ENCODE measurements around the gene C20orf96. TPM values are rescaled to one million over a fixed set of nuclear protein-coding genes. Genes with fewer than 3 reads are reported as not detected.

The C20orf96 gene
- total and polyA plus RNA-seq, 2 of the 4 experiments (the other 2 are of a cell fraction) = 2.0 to 9.8 TPM

- 51% methylated on average over 5 of the region's 7 CpGs; no CpG with 5 or more reads in 1 of the 2 experiments for WGBS, 2 experiments (ENCODE audit: extremely low coverage in 2 of 2, insufficient read length in 1 of 2)
- Histone ChIP-seq H3K27me3 (ENCODE audit: control insufficient read depth, insufficient read depth, low read length) (peaks cover 15% of the 10 kb centered on the region), H3K14ac (replicated peaks; ENCODE audit: low read depth, low read length) (no peak within 1 kb of the TSS), H2BK5ac (ENCODE audit: low read depth, low read length, poor library complexity, severe bottlenecking) (no peak within 1 kb of the TSS), H3K9me3 (ENCODE audit: control insufficient read depth, insufficient read depth, low read length) (no peaks in the 10 kb centered on the region), H3K4me2 (ENCODE audit: low read depth, low read length) (no peak within 1 kb of the TSS), H3K36me3 (ENCODE audit: control insufficient read depth, insufficient read depth, low read length) (no peaks in the 10 kb centered on the region), H2AK9ac (replicated peaks; ENCODE audit: low read depth, low read length, poor library complexity) (no peak within 1 kb of the TSS), H3K9me1 (ENCODE audit: insufficient read depth, low read length) (no peaks in the 10 kb centered on the region), H3K4ac (ENCODE audit: low read depth, low read length) (no peak within 1 kb of the TSS), H3K4me1 (ENCODE audit: control insufficient read depth, insufficient read depth, low read length) (no peaks in the 10 kb centered on the region), H2BK15ac (ENCODE audit: low read depth, low read length) (no peak within 1 kb of the TSS), H3K56ac (ENCODE audit: extremely low read depth, insufficient read depth, low read length) (no peak within 1 kb of the TSS), H3K23ac (ENCODE audit: low read depth, low read length) (no peak within 1 kb of the TSS), H4K5ac (ENCODE audit: low read depth, low read length) (no peak within 1 kb of the TSS), H3K4me3 (ENCODE audit: insufficient read depth, low read depth, low read length) (no peak within 1 kb of the TSS), H3K9ac (ENCODE audit: low read depth, low read length) (no peak within 1 kb of the TSS), H3K79me1 (ENCODE audit: low read depth in 1 of 2, low read length in 2 of 2) (no peaks in the 10 kb centered on the region), H4K20me1 (ENCODE audit: insufficient read depth, low read length) (no peaks in the 10 kb centered on the region), H4K91ac (ENCODE audit: insufficient read depth, low read depth, low read length) (no peak within 1 kb of the TSS), H2AFZ (replicated peaks; ENCODE audit: low read length, poor library complexity) (no peak within 1 kb of the TSS), H2AK5ac (ENCODE audit: low read depth, low read length) (no peak within 1 kb of the TSS), H2BK120ac (ENCODE audit: low read depth, low read length) (no peak within 1 kb of the TSS), H2BK20ac (ENCODE audit: low read depth, low read length) (no peak within 1 kb of the TSS), H3K18ac (ENCODE audit: low read depth, low read length) (no peak within 1 kb of the TSS), H4K8ac (ENCODE audit: low read depth in 2 of 2, low read length in 2 of 2) (no peak within 1 kb of the TSS), H3K27ac (ENCODE audit: insufficient read depth, low read length) (no peak within 1 kb of the TSS)
- TF ChIP-seq FOS (IDR thresholded peaks at IDR 0.05; ENCODE audit: low read depth, low read length) (no peak), RFX5 (IDR thresholded peaks at IDR 0.05; ENCODE audit: low read depth, low read length) (no peak), USF2 (IDR thresholded peaks at IDR 0.05; ENCODE audit: low read depth, low read length) (no peak), MAFK (IDR thresholded peaks at IDR 0.05; ENCODE audit: low read depth, low read length) (no peak), NFE2L2 (IDR thresholded peaks at IDR 0.05; ENCODE audit: low read depth, low read length) (no peak), RCOR1 (IDR thresholded peaks at IDR 0.05; ENCODE audit: insufficient replicate concordance, low read length) (no peak), RAD21 (IDR thresholded peaks at IDR 0.05; ENCODE audit: low read length) (no peak), CHD1 (IDR thresholded peaks at IDR 0.05; ENCODE audit: low read depth, low read length) (no peak), CTCF (conservative IDR thresholded peaks at IDR 0.05; ENCODE audit: low read depth, low read length) (no peak), MXI1 (IDR thresholded peaks at IDR 0.05; ENCODE audit: borderline replicate concordance, low read depth, low read length) (no peak), SMC3 (IDR thresholded peaks at IDR 0.05; ENCODE audit: low read depth, low read length) (no peak), MAZ (IDR thresholded peaks at IDR 0.05; ENCODE audit: borderline replicate concordance, low read depth, low read length) (no peak), BHLHE40 (IDR thresholded peaks at IDR 0.05; ENCODE audit: low read depth, low read length) (no peak), CEBPB (IDR thresholded peaks at IDR 0.05; ENCODE audit: low read depth, low read length) (no peak), POLR2A (IDR thresholded peaks at IDR 0.05; ENCODE audit: low read depth, low read length) (no peak), ELK1 (IDR thresholded peaks at IDR 0.05; ENCODE audit: borderline replicate concordance, low read depth, low read length) (no peak)
- ChIA-PET CTCF (no interaction called here), POLR2A (ENCODE audit: unreplicated experiment) (no interaction called here)
- no peak for ATAC-seq (ENCODE audit: low read depth)
- intact Hi-C loops (cut with micrococcal nuclease) = no loop called here
- no TSS peak for BruUV-seq (replicated peaks)
- no peak for DNase-seq
- dilution Hi-C loops (cut with HindIII; ENCODE audit: low sequenced_read_pairs, unreplicated experiment) = no loop called here
- in situ Hi-C loops (cut with MboI; ENCODE audit: low sequenced_read_pairs) = no loop called here
Measured at GRCh38 chr20:257419-257818, 33.1 kb downstream of the C20orf96 start, which contains the start of gene DEFB132. Gene DEFB132, plus strand, starts transcription at chr20:257724. Its CDS starts 55 bp downstream, at chr20:257779.
